Choroid plexus epithelial cell (primary cell): ENCODE data around the gene PLA2G2F.

Experiments
- DNase-seq: peaks from one replicate; pipeline ENCODE4 v3.0.0-alpha.2; 2010; ENCODE audit warnings: low read depth
- H3K4me3 ChIP-seq: 2 replicates; pipeline ENCODE4 v1.5.1; 2011; ENCODE audit warnings: low read depth, mild to moderate bottlenecking, control low read depth, low read length, moderate library complexity
- CTCF ChIP-seq: conservative IDR thresholded peaks from 2 replicates; pipeline ENCODE4 v1.5.1; 2011; ENCODE audit warnings: low read depth, mild to moderate bottlenecking, control low read depth, inconsistent platforms, low read length, moderate library complexity

The PLA2G2F gene

GRCh38 chr1:20095564-20096434 is 43.3 kb upstream of the PLA2G2F start:
- no peak for TF ChIP-seq CTCF
- peak; percentile 10 for DNase-seq
- no peak overlapping the region for H3K4me3 ChIP-seq

- DNase-seq, result no peak
- no peak overlapping the region for H3K4me3 ChIP-seq
- TF ChIP-seq CTCF, result no peak
These were observed 42.2 kb upstream of the PLA2G2F start for GRCh38 chr1:20096840-20097447.

- H3K4me3 ChIP-seq, result no peak overlapping the region
- no peak for DNase-seq
- no peak for TF ChIP-seq CTCF
These were observed 39.6 kb upstream of the PLA2G2F start for GRCh38 chr1:20099533-20099932.

- no peak overlapping the region for H3K4me3 ChIP-seq
- peak; percentile 70 for DNase-seq
- peak; percentile 84 for TF ChIP-seq CTCF
These were observed 38.3 kb upstream of the PLA2G2F start for GRCh38 chr1:20100632-20101355.

GRCh38 chr1:20102875-20103274 is 36.2 kb upstream of the PLA2G2F start:
- peak; percentile 61 for DNase-seq
- no peak for TF ChIP-seq CTCF
- H3K4me3 ChIP-seq, result no peak overlapping the region

GRCh38 chr1:20105856-20106255 is 33.3 kb upstream of the PLA2G2F start:
- no peak for DNase-seq
- no peak overlapping the region for H3K4me3 ChIP-seq
- no peak for TF ChIP-seq CTCF
